Measurements from ENCODE around the gene ELOVL5.

Gene ELOVL5

DNA sequence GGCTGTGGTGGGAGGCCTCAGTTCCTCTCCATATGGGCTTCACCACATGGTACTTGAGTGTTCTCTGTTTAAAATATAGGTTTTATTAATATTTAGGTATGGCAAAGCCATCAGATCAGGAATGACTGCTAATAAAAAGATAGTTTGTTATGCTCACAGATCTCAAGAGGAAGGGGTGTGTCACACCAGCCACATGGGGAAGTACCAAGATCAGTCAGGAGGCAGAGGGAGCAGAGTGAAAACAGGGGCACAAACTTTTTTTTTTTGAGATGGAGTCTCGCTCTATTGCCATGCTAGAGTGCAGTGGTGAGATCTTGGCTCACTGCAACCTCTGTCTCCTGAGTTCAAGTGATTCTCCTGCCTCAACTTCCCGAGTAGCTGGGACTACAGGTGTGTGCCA is 108.0 kb downstream of the ELOVL5 start:
- H3K9me3 ChIP-seq (ENCODE audit: control insufficient read depth, insufficient read depth, low read length) = no peaks in the 10 kb centered on the region
- DNase-seq (ENCODE audit: low read depth, low spot score) = no peak
- WGBS (ENCODE audit: insufficient coverage, insufficient read length) = no CpG with 5 or more reads among the region's 2 CpGs
- no peaks in the 10 kb centered on the region for H3K36me3 ChIP-seq (ENCODE audit: control insufficient read depth, insufficient read depth, low read length)
- H3K4me3 ChIP-seq (ENCODE audit: low read length) = no peak overlapping the region
- H3K27me3 ChIP-seq (ENCODE audit: control insufficient read depth, insufficient read depth, low read length) = no peaks in the 10 kb centered on the region
- H3K4me1 ChIP-seq (ENCODE audit: control insufficient read depth, insufficient read depth, low read length) = no peaks in the 10 kb centered on the region
- H3K27ac ChIP-seq (ENCODE audit: low read length) = no peak overlapping the region

DNA sequence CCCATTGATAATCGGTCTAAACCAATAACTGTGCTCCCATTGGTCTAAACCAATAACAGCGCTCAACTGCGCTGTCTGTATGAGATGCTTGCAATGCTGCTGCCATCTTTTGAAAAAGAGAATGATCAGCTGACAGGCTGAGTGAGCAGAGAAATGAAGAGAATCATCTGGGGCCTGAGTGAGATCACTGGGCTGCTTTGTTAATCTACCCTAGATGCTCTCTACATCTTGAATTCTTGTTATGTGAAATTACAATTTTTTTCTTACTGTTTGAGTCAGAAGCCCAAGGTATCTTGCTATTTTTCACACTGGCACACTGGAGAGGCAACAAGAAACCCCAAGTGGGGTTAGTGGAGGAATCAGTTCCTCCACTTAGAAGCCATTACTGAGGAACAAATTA is 108.6 kb downstream of the ELOVL5 start:
- no peak overlapping the region for H3K4me3 ChIP-seq (ENCODE audit: low read length)
- WGBS (ENCODE audit: insufficient coverage, insufficient read length) = no CpG with 5 or more reads among the region's 3 CpGs
- H3K27me3 ChIP-seq (ENCODE audit: control insufficient read depth, insufficient read depth, low read length) = no peaks in the 10 kb centered on the region
- no peaks in the 10 kb centered on the region for H3K36me3 ChIP-seq (ENCODE audit: control insufficient read depth, insufficient read depth, low read length)
- H3K27ac ChIP-seq (ENCODE audit: low read length) = no peak overlapping the region
- no peaks in the 10 kb centered on the region for H3K9me3 ChIP-seq (ENCODE audit: control insufficient read depth, insufficient read depth, low read length)
- no peak for DNase-seq (ENCODE audit: low read depth, low spot score)
- no peaks in the 10 kb centered on the region for H3K4me1 ChIP-seq (ENCODE audit: control insufficient read depth, insufficient read depth, low read length)

DNA sequence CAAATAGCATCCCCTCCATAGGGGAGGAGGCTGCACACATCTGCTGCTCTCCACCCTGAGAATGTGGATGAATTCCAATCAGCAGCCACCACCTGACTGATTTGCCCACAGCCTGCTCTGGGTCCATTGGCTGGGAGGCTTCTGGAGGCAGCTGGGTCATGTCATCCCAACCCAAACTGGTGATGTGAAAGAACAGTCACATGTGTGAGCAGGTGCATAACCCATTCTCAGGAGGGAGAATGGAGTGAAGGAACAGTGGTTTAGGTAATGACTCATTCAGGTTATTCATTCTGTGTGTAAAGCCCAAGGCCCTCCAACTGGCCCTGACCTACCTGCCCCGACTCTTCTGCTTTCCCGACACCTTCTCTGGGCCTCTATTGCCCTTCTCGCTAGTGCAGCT is 109.2 kb downstream of the ELOVL5 start:
- H3K27ac ChIP-seq (ENCODE audit: low read length) = no peak overlapping the region
- H3K4me1 ChIP-seq (ENCODE audit: control insufficient read depth, insufficient read depth, low read length) = no peaks in the 10 kb centered on the region
- H3K9me3 ChIP-seq (ENCODE audit: control insufficient read depth, insufficient read depth, low read length) = no peaks in the 10 kb centered on the region
- WGBS (ENCODE audit: insufficient coverage, insufficient read length) = no CpG with 5 or more reads among the region's 3 CpGs
- DNase-seq (ENCODE audit: low read depth, low spot score) = no peak
- H3K4me3 ChIP-seq (ENCODE audit: low read length) = no peak overlapping the region
- H3K27me3 ChIP-seq (ENCODE audit: control insufficient read depth, insufficient read depth, low read length) = no peaks in the 10 kb centered on the region
- H3K36me3 ChIP-seq (ENCODE audit: control insufficient read depth, insufficient read depth, low read length) = no peaks in the 10 kb centered on the region

DNA sequence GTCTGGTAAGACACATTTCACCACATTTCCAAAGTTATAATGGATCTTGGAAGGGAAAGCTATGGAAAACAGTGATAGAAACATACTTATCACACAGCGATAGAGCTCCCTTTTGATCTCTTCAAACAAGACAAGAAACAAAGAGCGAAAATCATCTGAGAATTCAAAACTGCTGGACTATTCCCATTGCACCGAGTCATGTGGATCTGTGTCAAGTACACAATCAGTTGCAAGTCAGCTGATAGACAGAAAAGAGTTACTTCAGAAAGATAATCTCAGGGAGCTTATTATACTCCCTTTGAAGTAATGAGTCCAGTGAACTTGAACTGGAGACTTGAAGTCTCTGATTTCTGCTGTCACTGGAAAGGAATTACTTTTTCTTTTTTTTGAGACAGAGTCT is 110.4 kb downstream of the ELOVL5 start:
- H3K36me3 ChIP-seq (ENCODE audit: control insufficient read depth, insufficient read depth, low read length) = no peaks in the 10 kb centered on the region
- H3K4me3 ChIP-seq (ENCODE audit: low read length) = no peak overlapping the region
- H3K27ac ChIP-seq (ENCODE audit: low read length) = no peak overlapping the region
- H3K9me3 ChIP-seq (ENCODE audit: control insufficient read depth, insufficient read depth, low read length) = no peaks in the 10 kb centered on the region
- no peaks in the 10 kb centered on the region for H3K27me3 ChIP-seq (ENCODE audit: control insufficient read depth, insufficient read depth, low read length)
- WGBS (ENCODE audit: insufficient coverage, insufficient read length) = no CpG with 5 or more reads among the region's 3 CpGs
- no peaks in the 10 kb centered on the region for H3K4me1 ChIP-seq (ENCODE audit: control insufficient read depth, insufficient read depth, low read length)
- no peak for DNase-seq (ENCODE audit: low read depth, low spot score)

DNA sequence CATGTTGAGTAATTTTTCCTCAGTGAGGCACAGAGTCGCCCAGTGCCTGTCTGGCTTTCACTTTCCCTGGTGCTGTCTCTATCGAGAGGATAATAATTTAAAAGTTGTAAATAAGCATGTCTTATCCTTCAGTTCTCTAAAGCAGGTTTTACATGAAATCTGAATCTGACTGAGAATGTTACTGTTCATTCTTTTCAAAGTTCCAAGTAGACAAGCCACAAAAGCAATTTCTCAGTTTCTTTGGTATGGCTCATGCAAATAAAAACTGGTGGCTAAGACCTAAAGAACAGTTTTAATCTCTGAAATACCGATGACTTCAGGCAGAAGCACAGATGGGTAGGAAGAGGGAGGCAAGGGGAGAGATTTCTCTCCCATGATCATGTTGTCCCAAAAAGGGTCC is 112.5 kb downstream of the ELOVL5 start:
- H3K36me3 ChIP-seq (ENCODE audit: control insufficient read depth, insufficient read depth, low read length) = no peaks in the 10 kb centered on the region
- H3K27me3 ChIP-seq (ENCODE audit: control insufficient read depth, insufficient read depth, low read length) = no peaks in the 10 kb centered on the region
- no peak overlapping the region for H3K4me3 ChIP-seq (ENCODE audit: low read length)
- H3K27ac ChIP-seq (ENCODE audit: low read length) = no peak overlapping the region
- no CpG with 5 or more reads among the region's 3 CpGs for WGBS (ENCODE audit: insufficient coverage, insufficient read length)
- no peaks in the 10 kb centered on the region for H3K4me1 ChIP-seq (ENCODE audit: control insufficient read depth, insufficient read depth, low read length)
- no peaks in the 10 kb centered on the region for H3K9me3 ChIP-seq (ENCODE audit: control insufficient read depth, insufficient read depth, low read length)
- no peak for DNase-seq (ENCODE audit: low read depth, low spot score)

DNA sequence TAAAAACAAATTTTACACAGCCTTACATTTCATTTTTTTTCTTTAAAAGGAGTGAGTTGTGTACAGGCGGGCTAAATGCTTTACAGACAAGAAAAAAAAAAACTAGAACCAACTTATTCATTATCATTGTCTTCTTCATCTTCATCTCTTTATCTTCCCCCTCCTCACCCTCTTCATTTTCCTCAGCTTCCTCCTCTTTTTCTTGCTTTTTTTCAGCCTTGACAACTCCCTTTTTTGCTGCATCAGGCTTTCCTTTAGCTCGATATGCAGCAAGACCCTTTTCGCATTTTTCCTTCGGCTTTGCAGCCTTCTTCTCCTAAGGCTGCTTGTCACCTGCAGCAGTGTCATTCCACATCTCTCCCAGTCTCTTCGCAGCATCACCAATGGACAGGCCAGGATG is 113.2 kb downstream of the ELOVL5 start:
- no CpG with 5 or more reads among the region's 5 CpGs for WGBS (ENCODE audit: insufficient coverage, insufficient read length)
- no peak for DNase-seq (ENCODE audit: low read depth, low spot score)
- Histone ChIP-seq H3K4me1 (ENCODE audit: control insufficient read depth, insufficient read depth, low read length) (no peaks in the 10 kb centered on the region), H3K27me3 (ENCODE audit: control insufficient read depth, insufficient read depth, low read length) (no peaks in the 10 kb centered on the region), H3K4me3 (ENCODE audit: low read length) (no peak overlapping the region), H3K9me3 (ENCODE audit: control insufficient read depth, insufficient read depth, low read length) (no peaks in the 10 kb centered on the region), H3K36me3 (ENCODE audit: control insufficient read depth, insufficient read depth, low read length) (no peaks in the 10 kb centered on the region), H3K27ac (ENCODE audit: low read length) (no peak overlapping the region)

DNA sequence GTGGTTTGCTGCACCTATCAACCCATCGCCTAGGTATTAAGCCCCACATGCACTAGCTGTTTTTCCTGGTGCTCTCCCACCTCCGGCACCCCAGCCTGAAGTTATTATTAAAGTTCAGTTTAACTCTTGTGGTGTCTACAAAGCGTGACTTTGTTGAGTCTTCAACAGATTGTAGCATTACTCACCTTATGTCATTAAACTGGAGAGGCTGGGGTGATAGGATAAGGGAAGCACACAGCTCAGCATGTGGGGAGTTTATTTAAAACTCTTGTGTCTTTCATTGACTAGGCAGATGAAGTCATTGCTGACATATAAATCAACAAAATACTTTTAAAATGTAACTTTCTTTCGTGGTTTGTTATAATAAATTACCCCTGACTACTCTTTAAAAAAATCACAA is 115.4 kb downstream of the ELOVL5 start:
- H3K4me3 ChIP-seq (ENCODE audit: low read length) = no peak overlapping the region
- no peaks in the 10 kb centered on the region for H3K9me3 ChIP-seq (ENCODE audit: control insufficient read depth, insufficient read depth, low read length)
- H3K4me1 ChIP-seq (ENCODE audit: control insufficient read depth, insufficient read depth, low read length) = no peaks in the 10 kb centered on the region
- DNase-seq (ENCODE audit: low read depth, low spot score) = no peak
- no CpG with 5 or more reads among the region's 4 CpGs for WGBS (ENCODE audit: insufficient coverage, insufficient read length)
- no peaks in the 10 kb centered on the region for H3K27me3 ChIP-seq (ENCODE audit: control insufficient read depth, insufficient read depth, low read length)
- no peak overlapping the region for H3K27ac ChIP-seq (ENCODE audit: low read length)
- no peaks in the 10 kb centered on the region for H3K36me3 ChIP-seq (ENCODE audit: control insufficient read depth, insufficient read depth, low read length)

DNA sequence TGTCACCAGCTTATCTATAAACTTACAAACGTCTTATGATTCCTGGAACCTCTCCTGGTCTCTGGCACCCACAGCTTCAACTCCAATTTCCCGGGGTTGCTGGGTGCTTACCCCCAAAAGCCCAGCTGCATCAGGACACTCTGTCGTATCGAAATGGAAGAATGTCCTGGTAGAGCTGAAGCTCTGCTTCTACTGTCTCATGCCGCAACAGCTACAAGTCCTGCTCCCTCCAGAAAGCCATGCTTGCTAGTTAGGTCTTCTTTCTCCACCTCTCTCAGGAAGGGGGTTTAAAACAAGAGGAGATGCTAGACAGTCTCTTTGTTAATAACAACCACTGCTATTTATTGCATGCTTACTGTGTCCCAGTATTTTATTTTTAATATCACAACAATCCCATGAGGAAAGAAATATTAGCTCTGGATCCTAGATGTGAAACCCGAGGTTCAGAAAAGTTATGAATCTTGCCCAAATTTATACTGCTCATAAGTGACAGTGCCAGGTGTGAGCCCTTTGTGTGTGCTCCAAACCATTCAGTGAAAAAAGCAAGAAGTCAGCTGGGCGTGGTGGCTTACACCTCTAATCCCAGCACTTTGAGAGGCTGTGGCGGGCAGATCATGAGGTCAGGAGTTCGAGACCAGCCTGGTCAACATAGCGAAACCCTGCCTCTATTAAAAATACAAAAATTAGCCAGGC is 117.8 kb downstream of the ELOVL5 start:
- Histone ChIP-seq H3K4me1 (ENCODE audit: control insufficient read depth, insufficient read depth, low read length) (no peaks in the 10 kb centered on the region), H3K27me3 (ENCODE audit: control insufficient read depth, insufficient read depth, low read length) (no peaks in the 10 kb centered on the region), H3K36me3 (ENCODE audit: control insufficient read depth, insufficient read depth, low read length) (no peaks in the 10 kb centered on the region), H3K9me3 (ENCODE audit: control insufficient read depth, insufficient read depth, low read length) (no peaks in the 10 kb centered on the region), H3K4me3 (ENCODE audit: low read length) (no peak overlapping the region), H3K27ac (ENCODE audit: low read length) (no peak overlapping the region)
- DNase-seq (ENCODE audit: low read depth, low spot score) = no peak
- WGBS (ENCODE audit: insufficient coverage, insufficient read length) = no CpG with 5 or more reads among the region's 10 CpGs

DNA sequence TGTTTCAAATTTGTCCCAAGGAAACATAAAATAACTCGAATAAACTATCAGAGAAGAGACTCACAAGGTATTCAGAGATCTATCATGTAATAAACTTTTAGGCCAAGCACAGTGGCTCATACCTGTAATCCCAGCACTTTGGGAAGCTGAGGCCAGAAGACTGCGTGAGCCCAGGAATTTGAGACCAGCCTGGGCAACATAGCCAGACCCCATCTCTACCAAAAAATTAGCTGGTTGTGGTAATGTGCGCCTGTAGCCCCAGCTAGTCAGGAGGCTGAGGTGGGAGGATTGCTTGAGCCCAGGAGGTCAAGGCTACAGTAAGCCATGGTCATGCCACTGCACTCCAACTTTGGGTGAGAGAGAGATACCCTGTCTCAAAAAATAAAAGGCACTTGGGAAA is 120.9 kb downstream of the ELOVL5 start:
- H3K27ac ChIP-seq (ENCODE audit: low read length) = no peak overlapping the region
- H3K27me3 ChIP-seq (ENCODE audit: control insufficient read depth, insufficient read depth, low read length) = no peaks in the 10 kb centered on the region
- H3K36me3 ChIP-seq (ENCODE audit: control insufficient read depth, insufficient read depth, low read length) = no peaks in the 10 kb centered on the region
- no peak for DNase-seq (ENCODE audit: low read depth, low spot score)
- WGBS (ENCODE audit: insufficient coverage, insufficient read length) = no CpG with 5 or more reads among the region's 3 CpGs
- H3K4me3 ChIP-seq (ENCODE audit: low read length) = no peak overlapping the region
- H3K4me1 ChIP-seq (ENCODE audit: control insufficient read depth, insufficient read depth, low read length) = no peaks in the 10 kb centered on the region
- no peaks in the 10 kb centered on the region for H3K9me3 ChIP-seq (ENCODE audit: control insufficient read depth, insufficient read depth, low read length)

DNA sequence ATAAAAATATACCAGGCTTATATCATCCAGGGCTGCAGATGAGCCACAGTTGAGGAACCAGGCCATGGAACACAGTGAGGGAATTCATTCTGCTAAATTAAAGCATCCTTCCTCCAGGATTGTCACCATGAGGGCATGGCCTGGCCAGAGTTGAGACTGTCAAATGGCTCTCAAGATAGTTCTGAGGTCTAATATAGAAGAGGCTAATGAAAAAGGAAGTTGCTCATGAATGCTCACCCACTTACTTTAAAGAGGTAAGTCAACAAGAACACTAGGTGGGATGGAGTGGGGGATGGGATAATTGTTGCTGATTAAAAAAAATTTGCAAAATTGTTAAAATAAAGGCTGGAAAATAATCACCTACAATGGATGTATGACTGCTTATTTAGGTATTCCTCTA is 128.1 kb downstream of the ELOVL5 start:
- H3K4me3 ChIP-seq (ENCODE audit: low read length) = no peak overlapping the region
- H3K4me1 ChIP-seq (ENCODE audit: control insufficient read depth, insufficient read depth, low read length) = no peaks in the 10 kb centered on the region
- no peaks in the 10 kb centered on the region for H3K27me3 ChIP-seq (ENCODE audit: control insufficient read depth, insufficient read depth, low read length)
- H3K36me3 ChIP-seq (ENCODE audit: control insufficient read depth, insufficient read depth, low read length) = no peaks in the 10 kb centered on the region
- no peak for DNase-seq (ENCODE audit: low read depth, low spot score)
- no peak overlapping the region for H3K27ac ChIP-seq (ENCODE audit: low read length)
- H3K9me3 ChIP-seq (ENCODE audit: control insufficient read depth, insufficient read depth, low read length) = no peaks in the 10 kb centered on the region
